HCT116 (cell line): Measurements from ENCODE around the gene STAM2. TPM values are rescaled to one million over a fixed set of nuclear protein-coding genes. Genes with fewer than 3 reads are reported as not detected.
"Not testable (repeated sequence)": the region's sequence is repeated elsewhere in the genome, so short reads cannot be mapped to it uniquely, and the experiment has no call there.

Experiments
- ATAC-seq: fragments of 200-7000 bp; cut with Tn5 transposase; 2 replicates; pipeline ENCODE4 v1.9.1; 2020; ENCODE audit warnings: mild to moderate bottlenecking, moderate library complexity
- BruUV-seq: library from RNA; stranded (reverse); fragments of 400-500 nt; replicated peaks from 2 replicates; lab custom pipeline; 2021; lab: Mats Ljungman, UMichigan
- CTCF ChIA-PET: fragments of 300-600 bp; sonication (Branson Sonifier 250); formaldehyde crosslinking; loops from one replicate; lab custom pipeline; 2021; ENCODE audit warnings: antibody characterized with exemption; lab: Charles Lee
- POLR2A ChIA-PET: fragments of 300-600, 350-600 bp; sonication (Branson Sonifier 250); formaldehyde crosslinking; loops from one replicate; lab custom pipeline; 2021; ENCODE audit warnings: antibody characterized with exemption; lab: Charles Lee
- RAD21 ChIA-PET, 2 experiments: fragments of 300-600 bp; sonication (Branson Sonifier 250); formaldehyde crosslinking; loops; one replicate each; lab custom pipeline; 2023; ENCODE audit warnings: low total read pairs in 2 of 2; ENCODE audit not compliant: uncharacterized antibody in 2 of 2, unreplicated experiment in 2 of 2, low non-redundant PET in 1 of 2; lab: Charles Lee
- DNase-seq: peaks from one replicate; pipeline ENCODE4 v3.0.0-alpha.2; 2010; ENCODE audit warnings: low read depth, low spot score
- H2AFZ ChIP-seq: fragments of 200-600 bp; shearing (Covaris generic), sonication (generic); 2 replicates; pipeline ENCODE4 v1.6.1; 2017; ENCODE audit warnings: low read depth, mixed run types, mixed read lengths, antibody characterized with exemption, low read length; ENCODE audit not compliant: poor library complexity, severe bottlenecking
- H3K27ac ChIP-seq: 2 replicates; pipeline ENCODE4 v1.5.1; 2012; ENCODE audit warnings: low read depth, low read length
- H3K27me3 ChIP-seq: fragments of 200-600 bp; sonication (generic); 2 replicates; pipeline ENCODE4 v1.6.1; 2016; ENCODE audit warnings: mixed run types, low read length, mixed read lengths; ENCODE audit not compliant: insufficient read depth
- H3K36me3 ChIP-seq, 2 experiments: fragments of 200-500 bp in 1 of 2; fragments of 200-600 bp in 1 of 2; sonication (Bioruptor generic) in 1 of 2; sonication (generic) in 1 of 2; 2 replicates each; pipeline versions ENCODE4 v1.5.1 to v1.6.1; 2014 to 2016; ENCODE audit warnings: low read length in 2 of 2, inconsistent platforms in 1 of 2, mixed read lengths in 1 of 2, mixed run types in 1 of 2; ENCODE audit not compliant: insufficient read depth in 2 of 2, control insufficient read depth in 1 of 2
- H3K4me1 ChIP-seq, 2 experiments: fragments of 200-600 bp in 1 of 2; sonication (generic) in 1 of 2; 2 replicates each; pipeline versions ENCODE4 v1.5.1 to v1.6.1; 2012 to 2017; ENCODE audit warnings: low read length in 2 of 2, inconsistent platforms in 1 of 2, mild to moderate bottlenecking in 1 of 2, mixed read lengths in 1 of 2, mixed run types in 1 of 2, moderate library complexity in 1 of 2; ENCODE audit not compliant: insufficient read depth in 2 of 2, control insufficient read depth in 1 of 2
- H3K4me2 ChIP-seq: fragments of 200-600 bp; sonication (generic); 2 replicates; pipeline ENCODE4 v1.6.1; 2017; ENCODE audit warnings: mixed run types, low read length, mixed read lengths
- H3K4me3 ChIP-seq, 2 experiments: fragments of 200-600 bp in 1 of 2; sonication (generic) in 1 of 2; replicated peaks in 1 of 2; 2 replicates each; pipeline ENCODE4 v1.5.1; 2011 to 2016; ENCODE audit warnings: low read length in 2 of 2, control low read depth in 1 of 2, low read depth in 1 of 2, mild to moderate bottlenecking in 1 of 2, mixed read lengths in 1 of 2, mixed run types in 1 of 2
- H3K79me2 ChIP-seq: fragments of 200-600 bp; sonication (generic); 2 replicates; pipeline ENCODE4 v1.6.1; 2017; ENCODE audit warnings: mild to moderate bottlenecking, mixed run types, low read length, moderate library complexity, mixed read lengths; ENCODE audit not compliant: insufficient read depth
- H3K9ac ChIP-seq: fragments of 200-600 bp; sonication (generic); 2 replicates; pipeline ENCODE4 v1.6.1; 2016; ENCODE audit warnings: low read length, mixed read lengths
- H3K9me2 ChIP-seq: fragments of 200-600 bp; sonication (generic), shearing (Covaris generic); 2 replicates; pipeline ENCODE4 v1.6.1; 2017; ENCODE audit warnings: mixed run types, mild to moderate bottlenecking, moderate library complexity; ENCODE audit not compliant: insufficient read depth
- H3K9me3 ChIP-seq, 2 experiments: fragments of 200-500 bp in 1 of 2; fragments of 200-600 bp in 1 of 2; sonication (Bioruptor generic) in 1 of 2; sonication (generic) in 1 of 2; 2 replicates each; pipeline ENCODE4 v1.6.1; 2014 to 2017; ENCODE audit warnings: low read length in 2 of 2, mixed read lengths in 2 of 2, inconsistent platforms in 1 of 2, low read depth in 1 of 2, mild to moderate bottlenecking in 1 of 2, mixed run types in 1 of 2, moderate library complexity in 1 of 2; ENCODE audit not compliant: control insufficient read depth in 1 of 2, insufficient read depth in 1 of 2
- H4K20me1 ChIP-seq: fragments of 200-600 bp; sonication (generic), shearing (Covaris generic); 2 replicates; pipeline ENCODE4 v1.6.1; 2017; ENCODE audit warnings: mixed run types, mild to moderate bottlenecking, moderate library complexity; ENCODE audit not compliant: insufficient read depth
- ATF3 ChIP-seq: IDR thresholded peaks from 2 replicates; pipeline ENCODE4 v1.6.1; 2012
- RAD21 ChIP-seq: IDR thresholded peaks from 2 replicates; pipeline ENCODE4 v1.6.1; 2012; ENCODE audit warnings: low read depth, mild to moderate bottlenecking
- SRF ChIP-seq: IDR thresholded peaks from 2 replicates; pipeline ENCODE4 v1.6.1; 2012; ENCODE audit warnings: low read depth
- intact Hi-C: fragments of 100-400 bp; cut with micrococcal nuclease; formaldehyde crosslinking; loops from 2 replicates; pipeline ENCODE4 v1.10.0; 2022
- total RNA-seq: library from RNA; stranded (reverse); gene quantifications from one replicate; pipeline ENCODE4 v1.2.1, GENCODE V29; 2021; ENCODE audit not compliant: unreplicated experiment
- TF ChIP-seq, protein P1 (sequence below), 3 experiments: fragments of 200-600 bp in 1 of 3; sonication (generic) in 1 of 3; IDR thresholded peaks in 2 of 3; conservative IDR thresholded peaks in 1 of 3; 2 replicates each; pipeline ENCODE4 v1.5.1; 2012 to 2017; ENCODE audit warnings: low read depth in 2 of 3, low read length in 2 of 3, antibody characterized with exemption in 1 of 3, borderline replicate concordance in 1 of 3, control low read depth in 1 of 3, mild to moderate bottlenecking in 1 of 3, mixed read lengths in 1 of 3, mixed run types in 1 of 3, moderate library complexity in 1 of 3; ENCODE audit not compliant: insufficient read depth in 1 of 3

STAM2 gene
- total RNA-seq, 1 experiment from 2014 or later: 19.2 TPM

DNA sequence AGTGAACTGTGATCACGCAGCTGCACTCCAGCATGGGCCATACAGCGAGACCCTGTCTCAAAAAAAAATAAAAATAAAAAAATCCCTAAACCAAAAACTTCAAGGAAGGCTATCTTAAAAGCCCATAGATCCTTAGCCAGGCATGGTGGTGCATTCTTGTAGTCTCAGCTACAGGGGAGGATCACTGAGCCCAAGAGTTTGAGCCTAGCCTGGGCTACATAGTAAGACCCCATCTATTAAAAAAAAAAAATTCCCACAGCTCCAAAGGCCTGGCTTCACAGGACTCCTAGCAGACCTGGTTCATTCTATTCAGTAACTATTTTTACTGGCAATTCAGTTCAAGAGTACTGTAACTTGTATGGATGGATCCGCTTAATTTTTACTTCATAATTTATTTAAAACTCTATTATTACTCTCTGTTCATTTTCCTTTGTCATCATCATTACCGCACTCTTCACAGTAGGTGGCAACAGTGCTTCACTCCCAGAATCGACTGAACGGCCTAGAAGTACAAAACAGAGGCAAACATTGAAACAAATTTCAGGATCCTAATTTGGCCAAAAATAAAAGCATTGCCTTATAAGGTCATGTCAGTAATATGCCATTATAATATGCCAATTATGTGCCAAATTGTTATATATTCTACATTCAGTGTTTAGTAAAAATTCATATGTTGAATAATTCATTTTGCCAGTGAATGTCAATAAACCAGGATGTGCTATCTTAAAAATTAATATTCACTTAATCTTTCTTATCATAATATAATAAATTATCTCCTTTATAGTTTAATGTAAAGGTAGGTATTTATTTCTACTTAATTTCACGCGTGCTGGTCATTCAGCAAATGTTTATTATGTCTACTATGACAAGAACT, 14.3 kb upstream of the STAM2 start:
- Histone ChIP-seq H3K9ac (no peak overlapping the region), H3K79me2 (no peaks in the 10 kb centered on the region), H3K4me3 (no peak overlapping the region), H3K4me1 (no peaks in the 10 kb centered on the region), H4K20me1 (no peaks in the 10 kb centered on the region), H3K36me3 (no peaks in the 10 kb centered on the region), H3K27me3 (no peaks in the 10 kb centered on the region), H3K9me2 (no peaks in the 10 kb centered on the region), H3K4me2 (no peak overlapping the region), H2AFZ (no peak overlapping the region), H3K9me3 (no peaks in the 10 kb centered on the region), H3K27ac (no peak overlapping the region)
- CTCF ChIA-PET: interaction anchor here (1.1 kb wide), 1 partner anchor 446 kb away, joined by 6 read pairs; no protein-coding TSS in a partner anchor
- ATAC-seq (peak; percentile 95), DNase-seq (peak; percentile 48)
- TF ChIP-seq RAD21 (peak; percentile 96), SRF (peak; percentile 95), ATF3 (no peak)
- TF ChIP-seq, protein P1, sequence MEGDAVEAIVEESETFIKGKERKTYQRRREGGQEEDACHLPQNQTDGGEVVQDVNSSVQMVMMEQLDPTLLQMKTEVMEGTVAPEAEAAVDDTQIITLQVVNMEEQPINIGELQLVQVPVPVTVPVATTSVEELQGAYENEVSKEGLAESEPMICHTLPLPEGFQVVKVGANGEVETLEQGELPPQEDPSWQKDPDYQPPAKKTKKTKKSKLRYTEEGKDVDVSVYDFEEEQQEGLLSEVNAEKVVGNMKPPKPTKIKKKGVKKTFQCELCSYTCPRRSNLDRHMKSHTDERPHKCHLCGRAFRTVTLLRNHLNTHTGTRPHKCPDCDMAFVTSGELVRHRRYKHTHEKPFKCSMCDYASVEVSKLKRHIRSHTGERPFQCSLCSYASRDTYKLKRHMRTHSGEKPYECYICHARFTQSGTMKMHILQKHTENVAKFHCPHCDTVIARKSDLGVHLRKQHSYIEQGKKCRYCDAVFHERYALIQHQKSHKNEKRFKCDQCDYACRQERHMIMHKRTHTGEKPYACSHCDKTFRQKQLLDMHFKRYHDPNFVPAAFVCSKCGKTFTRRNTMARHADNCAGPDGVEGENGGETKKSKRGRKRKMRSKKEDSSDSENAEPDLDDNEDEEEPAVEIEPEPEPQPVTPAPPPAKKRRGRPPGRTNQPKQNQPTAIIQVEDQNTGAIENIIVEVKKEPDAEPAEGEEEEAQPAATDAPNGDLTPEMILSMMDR (IDR thresholded peaks at IDR 0.05 in 2 of 3, conservative IDR thresholded peaks at IDR 0.05 in 1 of 3; ENCODE audit: borderline replicate concordance in 1 of 3, insufficient read depth in 1 of 3, low read depth in 2 of 3, low read length in 2 of 3): peak; percentile 69 to 92 (median 78)
- POLR2A ChIA-PET: no interaction called here
- intact Hi-C loops: loop anchor here (1.0 kb wide), 2 partner anchors 437 to 445 kb away; no protein-coding TSS in a partner anchor
- RAD21 ChIA-PET: no interaction called here
- BruUV-seq: no TSS peak

GRCh38 chr2:152186808-152187207, 11.2 kb upstream of the STAM2 start:
- H3K27ac ChIP-seq, H3K9me3 ChIP-seq, CTCF ChIA-PET, H3K4me3 ChIP-seq, H3K27me3 ChIP-seq, POLR2A ChIA-PET, H2AFZ ChIP-seq, H3K4me1 ChIP-seq, H3K9me2 ChIP-seq, H4K20me1 ChIP-seq, intact Hi-C loops, H3K36me3 ChIP-seq, H3K79me2 ChIP-seq, H3K4me2 ChIP-seq, ATAC-seq, H3K9ac ChIP-seq, BruUV-seq, DNase-seq: not testable (repeated sequence)
- RAD21 ChIA-PET: interaction anchor here in 1 of 2 experiments (0.6 kb wide), 1 partner anchor 509 kb away, joined by 4 read pairs; no protein-coding TSS in a partner anchor
